ENCODE results near the gene PPFIA3. TPM values are rescaled to one million over a fixed set of nuclear protein-coding genes. Genes with fewer than 3 reads are reported as not detected.

Gene PPFIA3
- total RNA-seq, 4 donors from 2014 or later = 1.8 to 6.7 (median 3.5) TPM

DNA sequence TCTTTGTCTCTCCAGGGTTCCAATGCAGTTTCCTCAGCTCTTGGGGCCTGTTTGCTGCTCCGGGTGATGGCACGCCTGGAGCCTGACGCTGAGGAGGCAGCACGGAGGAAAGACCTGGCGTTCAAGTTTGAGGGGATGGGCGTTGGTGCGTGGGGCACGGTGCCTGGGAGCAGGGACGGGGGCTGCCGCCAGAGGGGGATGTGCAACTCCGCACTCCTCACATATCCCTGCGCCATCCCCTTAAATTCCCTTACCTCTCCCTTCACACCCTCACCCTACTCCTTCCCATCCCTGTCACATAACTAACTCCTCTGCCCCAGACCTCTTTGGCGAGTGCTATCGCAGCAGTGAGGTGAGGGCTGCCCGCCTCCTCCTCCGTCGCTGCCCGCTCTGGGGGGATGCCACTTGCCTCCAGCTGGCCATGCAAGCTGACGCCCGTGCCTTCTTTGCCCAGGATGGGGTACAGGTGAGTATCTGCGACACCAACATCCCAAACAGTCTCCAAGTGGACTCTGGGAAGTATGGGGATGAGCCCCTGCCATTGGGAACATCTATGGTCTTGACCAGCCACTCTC, 69.4 kb downstream of the PPFIA3 start:
- TF ChIP-seq EP300 (IDR thresholded peaks at IDR 0.05) = no peak
- TF ChIP-seq, protein P1, sequence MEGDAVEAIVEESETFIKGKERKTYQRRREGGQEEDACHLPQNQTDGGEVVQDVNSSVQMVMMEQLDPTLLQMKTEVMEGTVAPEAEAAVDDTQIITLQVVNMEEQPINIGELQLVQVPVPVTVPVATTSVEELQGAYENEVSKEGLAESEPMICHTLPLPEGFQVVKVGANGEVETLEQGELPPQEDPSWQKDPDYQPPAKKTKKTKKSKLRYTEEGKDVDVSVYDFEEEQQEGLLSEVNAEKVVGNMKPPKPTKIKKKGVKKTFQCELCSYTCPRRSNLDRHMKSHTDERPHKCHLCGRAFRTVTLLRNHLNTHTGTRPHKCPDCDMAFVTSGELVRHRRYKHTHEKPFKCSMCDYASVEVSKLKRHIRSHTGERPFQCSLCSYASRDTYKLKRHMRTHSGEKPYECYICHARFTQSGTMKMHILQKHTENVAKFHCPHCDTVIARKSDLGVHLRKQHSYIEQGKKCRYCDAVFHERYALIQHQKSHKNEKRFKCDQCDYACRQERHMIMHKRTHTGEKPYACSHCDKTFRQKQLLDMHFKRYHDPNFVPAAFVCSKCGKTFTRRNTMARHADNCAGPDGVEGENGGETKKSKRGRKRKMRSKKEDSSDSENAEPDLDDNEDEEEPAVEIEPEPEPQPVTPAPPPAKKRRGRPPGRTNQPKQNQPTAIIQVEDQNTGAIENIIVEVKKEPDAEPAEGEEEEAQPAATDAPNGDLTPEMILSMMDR (IDR thresholded peaks at IDR 0.05) = no peak
- no peak for TF ChIP-seq POLR2A (IDR thresholded peaks at IDR 0.05)
- no peaks in the 10 kb centered on the region for H3K27me3 ChIP-seq
- peaks cover 0 to 11% (median 0%) of the 10 kb centered on the region in 4 donors for H3K9me3 ChIP-seq
- WGBS, 2 donors = 67 to 78% methylated on average over 21 of the region's 21 CpGs
- peaks cover 0 to 65% (median 0%) of the 10 kb centered on the region in 3 donors for H3K36me3 ChIP-seq
- H3K27ac ChIP-seq = no peak overlapping the region
- H3K4me3 ChIP-seq = no peak overlapping the region
- H3K4me1 ChIP-seq = no peaks in the 10 kb centered on the region
- no peak for DNase-seq (ENCODE audit: low spot score in 2 of 2)

- Histone ChIP-seq H3K4me3 (no peak overlapping the region), H3K36me3 (peaks cover 0 to 61% (median 0%) of the 10 kb centered on the region in 3 donors), H3K27me3 (no peaks in the 10 kb centered on the region), H3K4me1 (no peaks in the 10 kb centered on the region), H3K27ac (no peak overlapping the region), H3K9me3 (peaks cover 0 to 6% (median 0%) of the 10 kb centered on the region in 4 donors)
- TF ChIP-seq, protein P1 (IDR thresholded peaks at IDR 0.05) = no peak
- TF ChIP-seq POLR2A (IDR thresholded peaks at IDR 0.05) = no peak
- no peak for TF ChIP-seq EP300 (IDR thresholded peaks at IDR 0.05)
- 81 to 85% methylated on average over 5 of the region's 5 CpGs for WGBS, 2 donors
- no peak for DNase-seq (ENCODE audit: low spot score in 2 of 2)
These were observed 69.9 kb downstream of the PPFIA3 start for GRCh38 chr19:49189259-49189658.

GRCh38 chr19:49190781-49191180, 71.4 kb downstream of the PPFIA3 start:
- Histone ChIP-seq H3K4me3 (no peak overlapping the region), H3K27me3 (no peaks in the 10 kb centered on the region), H3K9me3 (no peaks in the 10 kb centered on the region), H3K36me3 (peaks cover 0 to 46% (median 0%) of the 10 kb centered on the region in 3 donors), H3K27ac (no peak overlapping the region), H3K4me1 (no peaks in the 10 kb centered on the region)
- WGBS, 2 donors = 90 to 93% methylated on average over 3 of the region's 3 CpGs
- no peak for TF ChIP-seq POLR2A (IDR thresholded peaks at IDR 0.05)
- TF ChIP-seq EP300 (IDR thresholded peaks at IDR 0.05) = no peak
- TF ChIP-seq, protein P1 (IDR thresholded peaks at IDR 0.05) = no peak
- DNase-seq (ENCODE audit: low spot score in 2 of 2) = no peak

- no peak for DNase-seq (ENCODE audit: low spot score in 2 of 2)
- 92 to 96% methylated on average over 6 of the region's 6 CpGs for WGBS, 2 donors
- TF ChIP-seq EP300 (IDR thresholded peaks at IDR 0.05) (no peak), POLR2A (IDR thresholded peaks at IDR 0.05) (no peak)
- TF ChIP-seq, protein P1 (IDR thresholded peaks at IDR 0.05) = no peak
- Histone ChIP-seq H3K4me3 (no peak overlapping the region), H3K27ac (no peak overlapping the region), H3K27me3 (no peaks in the 10 kb centered on the region), H3K36me3 (peaks cover 0 to 42% (median 0%) of the 10 kb centered on the region in 3 donors), H3K9me3 (no peaks in the 10 kb centered on the region), H3K4me1 (no peaks in the 10 kb centered on the region)
These were observed 74.6 kb downstream of the PPFIA3 start for GRCh38 chr19:49193822-49194394.

DNA sequence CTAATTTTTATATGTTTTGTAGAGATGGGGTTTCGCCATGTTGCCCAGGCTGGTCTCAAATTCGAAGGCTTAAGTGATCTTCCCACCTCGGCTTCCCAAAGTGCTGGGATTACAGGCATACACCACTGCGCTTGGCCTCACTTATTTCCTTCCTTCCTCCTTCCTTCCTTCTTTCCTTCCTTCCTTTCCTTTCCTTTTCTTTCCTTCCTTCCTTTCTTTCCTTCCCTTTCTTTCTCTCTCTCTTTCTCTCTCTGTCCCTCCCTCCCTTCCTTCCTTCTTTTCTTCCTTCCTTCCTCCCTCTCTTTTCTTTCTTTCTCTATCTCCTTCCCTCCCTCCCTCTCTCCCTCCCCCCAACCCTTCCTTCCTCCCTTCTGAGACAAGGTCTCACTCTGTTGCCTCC, 75.1 kb downstream of the PPFIA3 start:
- H3K27ac ChIP-seq = no peak overlapping the region
- DNase-seq (ENCODE audit: low spot score in 2 of 2) = no peak
- H3K36me3 ChIP-seq = peaks cover 0 to 40% (median 0%) of the 10 kb centered on the region in 3 donors
- TF ChIP-seq, protein P1 (IDR thresholded peaks at IDR 0.05) = no peak
- TF ChIP-seq POLR2A (IDR thresholded peaks at IDR 0.05) = no peak
- TF ChIP-seq EP300 (IDR thresholded peaks at IDR 0.05) = no peak
- no peak overlapping the region for H3K4me3 ChIP-seq
- WGBS, 2 donors = 90 to 92% methylated on average over 4 of the region's 4 CpGs
- H3K9me3 ChIP-seq = no peaks in the 10 kb centered on the region
- no peaks in the 10 kb centered on the region for H3K4me1 ChIP-seq
- H3K27me3 ChIP-seq = no peaks in the 10 kb centered on the region

Measured in tibial nerve (tissue), 4 donors.